ENCODE data around the gene CNTNAP5. TPM values are rescaled to one million over a fixed set of nuclear protein-coding genes. Genes with fewer than 3 reads are reported as not detected.

The CNTNAP5 gene
- total RNA-seq, 1 experiment from 2014 or later = not detected

GRCh38 chr2:124165698-124166097 is 140.6 kb downstream of the CNTNAP5 start:
- H3K4me3 Mint-ChIP-seq (ENCODE audit: low read depth, unreplicated experiment) = no peak overlapping the region
- BruUV-seq (replicated peaks) = no TSS peak
- no peak for TF ChIP-seq CTCF (IDR thresholded peaks at IDR 0.05; ENCODE audit: unreplicated experiment)
- DNase-seq = no peak
- H3K4me1 Mint-ChIP-seq (ENCODE audit: low read depth, unreplicated experiment) = no peaks in the 10 kb centered on the region
- CTCF ChIA-PET = no interaction called here
- intact Hi-C loops (cut with micrococcal nuclease; ENCODE audit: unreplicated experiment) = no loop called here
- no peaks in the 10 kb centered on the region for H3K27me3 Mint-ChIP-seq (ENCODE audit: unreplicated experiment)
- H3K27ac Mint-ChIP-seq (ENCODE audit: unreplicated experiment) = no peak overlapping the region
- H3K9me3 Mint-ChIP-seq (ENCODE audit: low read depth, unreplicated experiment) = peaks cover 19% of the 10 kb centered on the region
- no peaks in the 10 kb centered on the region for H3K36me3 Mint-ChIP-seq (ENCODE audit: insufficient read depth, unreplicated experiment)

- Mint-ChIP-seq H3K9me3 (ENCODE audit: low read depth, unreplicated experiment) (peaks cover 18% of the 10 kb centered on the region), H3K27me3 (ENCODE audit: unreplicated experiment) (no peaks in the 10 kb centered on the region), H3K27ac (ENCODE audit: unreplicated experiment) (no peak overlapping the region), H3K4me3 (ENCODE audit: low read depth, unreplicated experiment) (no peak overlapping the region), H3K36me3 (ENCODE audit: insufficient read depth, unreplicated experiment) (no peaks in the 10 kb centered on the region), H3K4me1 (ENCODE audit: low read depth, unreplicated experiment) (no peaks in the 10 kb centered on the region)
- intact Hi-C loops (cut with micrococcal nuclease; ENCODE audit: unreplicated experiment) = no loop called here
- DNase-seq = no peak
- BruUV-seq (replicated peaks) = no TSS peak
- CTCF ChIA-PET = no interaction called here
- no peak for TF ChIP-seq CTCF (IDR thresholded peaks at IDR 0.05; ENCODE audit: unreplicated experiment)
These were observed 146.5 kb downstream of the CNTNAP5 start for GRCh38 chr2:124171472-124172063.

- no peak overlapping the region for H3K27ac Mint-ChIP-seq (ENCODE audit: unreplicated experiment)
- no TSS peak for BruUV-seq (replicated peaks)
- no peak for DNase-seq
- intact Hi-C loops (cut with micrococcal nuclease; ENCODE audit: unreplicated experiment) = no loop called here
- CTCF ChIA-PET = no interaction called here
- no peak overlapping the region for H3K4me3 Mint-ChIP-seq (ENCODE audit: low read depth, unreplicated experiment)
- no peaks in the 10 kb centered on the region for H3K27me3 Mint-ChIP-seq (ENCODE audit: unreplicated experiment)
- H3K9me3 Mint-ChIP-seq (ENCODE audit: low read depth, unreplicated experiment) = peaks cover 10% of the 10 kb centered on the region
- H3K36me3 Mint-ChIP-seq (ENCODE audit: insufficient read depth, unreplicated experiment) = no peaks in the 10 kb centered on the region
- no peaks in the 10 kb centered on the region for H3K4me1 Mint-ChIP-seq (ENCODE audit: low read depth, unreplicated experiment)
- no peak for TF ChIP-seq CTCF (IDR thresholded peaks at IDR 0.05; ENCODE audit: unreplicated experiment)
These were observed 153.6 kb downstream of the CNTNAP5 start for GRCh38 chr2:124178719-124179118.

DNA sequence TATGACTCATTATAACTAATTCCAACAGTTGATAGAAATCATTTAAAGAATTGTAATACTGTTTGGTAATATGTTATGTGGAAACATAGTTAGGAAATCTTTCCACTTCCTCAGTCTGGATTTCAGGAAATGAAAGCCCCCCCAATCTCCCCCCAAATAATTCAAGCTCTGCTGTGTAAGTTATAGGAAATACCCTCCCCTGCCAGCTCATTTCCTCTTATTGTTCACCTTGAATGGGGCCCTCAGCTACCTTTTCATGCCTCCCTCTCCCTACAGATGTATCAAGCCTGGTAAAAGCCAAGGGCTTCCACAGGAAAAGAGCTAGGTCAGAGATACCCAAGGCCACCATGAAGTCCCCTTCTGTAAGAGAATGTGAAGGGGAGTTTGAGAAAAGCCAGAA is 155.5 kb downstream of the CNTNAP5 start:
- Mint-ChIP-seq H3K36me3 (ENCODE audit: insufficient read depth, unreplicated experiment) (no peaks in the 10 kb centered on the region), H3K27ac (ENCODE audit: unreplicated experiment) (no peak overlapping the region), H3K27me3 (ENCODE audit: unreplicated experiment) (no peaks in the 10 kb centered on the region), H3K4me3 (ENCODE audit: low read depth, unreplicated experiment) (no peak overlapping the region), H3K4me1 (ENCODE audit: low read depth, unreplicated experiment) (no peaks in the 10 kb centered on the region), H3K9me3 (ENCODE audit: low read depth, unreplicated experiment) (peaks cover 18% of the 10 kb centered on the region)
- intact Hi-C loops (cut with micrococcal nuclease; ENCODE audit: unreplicated experiment) = no loop called here
- TF ChIP-seq CTCF (IDR thresholded peaks at IDR 0.05; ENCODE audit: unreplicated experiment) = no peak
- CTCF ChIA-PET = no interaction called here
- no TSS peak for BruUV-seq (replicated peaks)
- no peak for DNase-seq
